Measurements from ENCODE around the gene PGBD2. TPM values are rescaled to one million over a fixed set of nuclear protein-coding genes. Genes with fewer than 3 reads are reported as not detected.

The PGBD2 gene
- total RNA-seq, 1 donor from 2014 or later = 6.9 TPM

DNA sequence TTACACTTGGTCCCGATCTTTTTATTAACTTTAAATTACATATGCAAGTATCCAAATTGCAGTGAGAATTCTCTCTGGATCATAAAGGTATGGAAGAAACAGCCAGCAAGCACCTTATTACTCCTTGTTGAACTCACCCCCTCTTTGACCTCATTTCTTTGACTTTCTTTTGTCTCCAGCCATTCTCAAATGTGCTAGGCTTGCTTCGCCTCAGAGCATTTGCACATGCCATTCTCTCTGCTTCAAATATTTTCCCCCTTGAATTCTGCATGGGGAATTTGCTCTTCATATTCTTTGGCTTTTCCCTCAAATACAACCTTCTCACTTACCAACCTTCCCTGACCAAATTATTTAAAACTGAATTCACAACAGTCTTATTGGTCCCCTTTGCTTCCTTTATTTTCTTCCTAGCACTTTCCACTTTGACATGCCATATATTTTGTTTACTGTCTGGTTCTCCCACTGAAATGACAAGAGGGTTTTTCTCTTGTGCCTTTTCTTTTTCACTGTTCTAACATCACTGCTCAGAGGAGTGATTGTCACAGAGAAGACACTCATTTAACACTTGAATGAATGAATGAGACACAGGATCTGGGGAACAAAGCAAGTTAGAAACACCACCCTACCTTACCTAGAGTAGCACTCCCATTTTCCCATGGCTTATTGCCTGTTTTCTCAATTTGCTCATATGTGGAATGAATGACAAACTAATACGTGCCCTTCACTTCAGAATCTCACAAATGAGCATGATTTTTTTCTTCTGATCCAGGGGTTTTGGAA lies 1.4 kb upstream of the PGBD2 start:
- Histone ChIP-seq H3K27me3 (peaks cover 4% of the 10 kb centered on the region), H3K36me3 (no peaks in the 10 kb centered on the region), H3K27ac (no peak overlapping the region), H3K4me3 (no peak overlapping the region), H3K9me3 (no peaks in the 10 kb centered on the region), H3K4me1 (peaks cover 8% of the 10 kb centered on the region)
- TF ChIP-seq, protein P1, sequence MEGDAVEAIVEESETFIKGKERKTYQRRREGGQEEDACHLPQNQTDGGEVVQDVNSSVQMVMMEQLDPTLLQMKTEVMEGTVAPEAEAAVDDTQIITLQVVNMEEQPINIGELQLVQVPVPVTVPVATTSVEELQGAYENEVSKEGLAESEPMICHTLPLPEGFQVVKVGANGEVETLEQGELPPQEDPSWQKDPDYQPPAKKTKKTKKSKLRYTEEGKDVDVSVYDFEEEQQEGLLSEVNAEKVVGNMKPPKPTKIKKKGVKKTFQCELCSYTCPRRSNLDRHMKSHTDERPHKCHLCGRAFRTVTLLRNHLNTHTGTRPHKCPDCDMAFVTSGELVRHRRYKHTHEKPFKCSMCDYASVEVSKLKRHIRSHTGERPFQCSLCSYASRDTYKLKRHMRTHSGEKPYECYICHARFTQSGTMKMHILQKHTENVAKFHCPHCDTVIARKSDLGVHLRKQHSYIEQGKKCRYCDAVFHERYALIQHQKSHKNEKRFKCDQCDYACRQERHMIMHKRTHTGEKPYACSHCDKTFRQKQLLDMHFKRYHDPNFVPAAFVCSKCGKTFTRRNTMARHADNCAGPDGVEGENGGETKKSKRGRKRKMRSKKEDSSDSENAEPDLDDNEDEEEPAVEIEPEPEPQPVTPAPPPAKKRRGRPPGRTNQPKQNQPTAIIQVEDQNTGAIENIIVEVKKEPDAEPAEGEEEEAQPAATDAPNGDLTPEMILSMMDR (IDR thresholded peaks at IDR 0.05) = no peak
- intact Hi-C loops (cut with DNase I) = no loop called here
- ATAC-seq (no peak), DNase-seq (no peak)

- no peaks in the 10 kb centered on the region for H3K36me3 ChIP-seq
- intact Hi-C loops (cut with DNase I) = no loop called here
These were observed 400 bp upstream of the PGBD2 start for GRCh38 chr1:248905662-248906008.

GRCh38 chr1:248906753-248907661 lies 972 bp downstream of the PGBD2 start:
- intact Hi-C loops (cut with DNase I) = no loop called here
- ATAC-seq (no peak), DNase-seq (no peak)
- H3K9me3 ChIP-seq = no peaks in the 10 kb centered on the region
- H3K4me1 ChIP-seq = peaks cover 8% of the 10 kb centered on the region
- no peaks in the 10 kb centered on the region for H3K36me3 ChIP-seq
- no peaks in the 10 kb centered on the region for H3K27me3 ChIP-seq
- H3K4me3 ChIP-seq = peak overlapping the region; percentile 79
- TF ChIP-seq, protein P1 (IDR thresholded peaks at IDR 0.05) = no peak
- H3K27ac ChIP-seq = peak overlapping the region; percentile 83

More at GRCh38 chr1:248905662-248906008, 400 bp upstream of the PGBD2 start:
- Histone ChIP-seq H3K27ac (peak overlapping the region; percentile 94), H3K27me3 (peaks cover 2% of the 10 kb centered on the region), H3K4me3 (peak overlapping the region; percentile 79), H3K4me1 (peaks cover 8% of the 10 kb centered on the region), H3K9me3 (no peaks in the 10 kb centered on the region)
- DNase-seq (no peak), ATAC-seq (no peak)
- TF ChIP-seq, protein P1 (IDR thresholded peaks at IDR 0.05) = no peak

GRCh38 chr1:248910761-248911160 lies 4.7 kb downstream of the PGBD2 start:
- DNase-seq (no peak), ATAC-seq (no peak)
- peaks cover 21% of the 10 kb centered on the region for H3K36me3 ChIP-seq

DNA sequence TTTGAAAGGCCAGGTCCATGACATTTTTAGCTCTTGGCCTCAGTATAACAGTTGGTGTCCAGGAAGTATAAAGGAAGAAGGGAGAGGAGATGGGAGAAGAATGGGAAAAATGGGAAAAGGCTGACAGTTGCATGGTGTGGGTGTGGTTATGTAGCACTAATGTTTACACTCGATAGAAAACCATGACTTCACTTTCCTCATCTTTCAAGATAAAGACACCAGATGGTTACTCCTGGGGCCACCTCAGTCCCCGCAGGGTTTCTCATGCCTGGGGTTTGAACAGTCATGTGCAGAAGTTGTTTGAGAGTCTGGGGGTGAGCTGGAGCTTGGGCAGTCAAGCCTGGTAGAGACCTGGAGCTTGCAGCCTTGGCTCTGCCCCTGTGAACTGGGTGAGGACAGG lies 7.9 kb downstream of the PGBD2 start:
- Histone ChIP-seq H3K4me3 (no peak overlapping the region), H3K36me3 (peaks cover 53% of the 10 kb centered on the region), H3K27me3 (no peaks in the 10 kb centered on the region), H3K4me1 (no peaks in the 10 kb centered on the region), H3K27ac (no peak overlapping the region), H3K9me3 (no peaks in the 10 kb centered on the region)
- DNase-seq = no peak
- ATAC-seq = no peak
- TF ChIP-seq, protein P1 (IDR thresholded peaks at IDR 0.05) = no peak
- intact Hi-C loops (cut with DNase I) = no loop called here

More at GRCh38 chr1:248910761-248911160, 4.7 kb downstream of the PGBD2 start:
- H3K27ac ChIP-seq = no peak overlapping the region
- H3K9me3 ChIP-seq = no peaks in the 10 kb centered on the region
- no peak overlapping the region for H3K4me3 ChIP-seq
- no peaks in the 10 kb centered on the region for H3K27me3 ChIP-seq
- TF ChIP-seq, protein P1 (IDR thresholded peaks at IDR 0.05) = no peak
- intact Hi-C loops (cut with DNase I) = no loop called here
- H3K4me1 ChIP-seq = peaks cover 8% of the 10 kb centered on the region

Data from upper lobe of right lung (tissue), 1 donor.